ENCODE results near the gene CYB5RL.

Gene CYB5RL

GRCh38 chr1:54163051-54163450 is 36.8 kb downstream of the CYB5RL start:
- H3K9me3 ChIP-seq (ENCODE audit: insufficient read depth, low read length) = no peaks in the 10 kb centered on the region
- H3K36me3 ChIP-seq (replicated peaks; ENCODE audit: low read depth, low read length) = no peaks in the 10 kb centered on the region
- H3K27ac ChIP-seq (ENCODE audit: low read length) = no peak overlapping the region
- no peaks in the 10 kb centered on the region for H4K20me1 ChIP-seq (ENCODE audit: insufficient read depth, low read length)
- no peak overlapping the region for H3K4me3 ChIP-seq (ENCODE audit: low read length)
- TF ChIP-seq EZH2phosphoT487 (IDR thresholded peaks at IDR 0.05; ENCODE audit: low read depth) = no peak
- TF ChIP-seq, protein P1, sequence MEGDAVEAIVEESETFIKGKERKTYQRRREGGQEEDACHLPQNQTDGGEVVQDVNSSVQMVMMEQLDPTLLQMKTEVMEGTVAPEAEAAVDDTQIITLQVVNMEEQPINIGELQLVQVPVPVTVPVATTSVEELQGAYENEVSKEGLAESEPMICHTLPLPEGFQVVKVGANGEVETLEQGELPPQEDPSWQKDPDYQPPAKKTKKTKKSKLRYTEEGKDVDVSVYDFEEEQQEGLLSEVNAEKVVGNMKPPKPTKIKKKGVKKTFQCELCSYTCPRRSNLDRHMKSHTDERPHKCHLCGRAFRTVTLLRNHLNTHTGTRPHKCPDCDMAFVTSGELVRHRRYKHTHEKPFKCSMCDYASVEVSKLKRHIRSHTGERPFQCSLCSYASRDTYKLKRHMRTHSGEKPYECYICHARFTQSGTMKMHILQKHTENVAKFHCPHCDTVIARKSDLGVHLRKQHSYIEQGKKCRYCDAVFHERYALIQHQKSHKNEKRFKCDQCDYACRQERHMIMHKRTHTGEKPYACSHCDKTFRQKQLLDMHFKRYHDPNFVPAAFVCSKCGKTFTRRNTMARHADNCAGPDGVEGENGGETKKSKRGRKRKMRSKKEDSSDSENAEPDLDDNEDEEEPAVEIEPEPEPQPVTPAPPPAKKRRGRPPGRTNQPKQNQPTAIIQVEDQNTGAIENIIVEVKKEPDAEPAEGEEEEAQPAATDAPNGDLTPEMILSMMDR (IDR thresholded peaks at IDR 0.05; ENCODE audit: low read depth, low read length) = no peak
- H3K27me3 ChIP-seq (ENCODE audit: low read depth, low read length) = no peaks in the 10 kb centered on the region
- no peaks in the 10 kb centered on the region for H3K79me2 ChIP-seq (ENCODE audit: low read length)
- H3K9ac ChIP-seq (ENCODE audit: low read length) = no peak overlapping the region
- no peak overlapping the region for H2AFZ ChIP-seq (ENCODE audit: low read depth, low read length)
- H3K4me2 ChIP-seq (ENCODE audit: low read length) = no peak overlapping the region
- H3K4me1 ChIP-seq (ENCODE audit: low read length) = no peaks in the 10 kb centered on the region

DNA sequence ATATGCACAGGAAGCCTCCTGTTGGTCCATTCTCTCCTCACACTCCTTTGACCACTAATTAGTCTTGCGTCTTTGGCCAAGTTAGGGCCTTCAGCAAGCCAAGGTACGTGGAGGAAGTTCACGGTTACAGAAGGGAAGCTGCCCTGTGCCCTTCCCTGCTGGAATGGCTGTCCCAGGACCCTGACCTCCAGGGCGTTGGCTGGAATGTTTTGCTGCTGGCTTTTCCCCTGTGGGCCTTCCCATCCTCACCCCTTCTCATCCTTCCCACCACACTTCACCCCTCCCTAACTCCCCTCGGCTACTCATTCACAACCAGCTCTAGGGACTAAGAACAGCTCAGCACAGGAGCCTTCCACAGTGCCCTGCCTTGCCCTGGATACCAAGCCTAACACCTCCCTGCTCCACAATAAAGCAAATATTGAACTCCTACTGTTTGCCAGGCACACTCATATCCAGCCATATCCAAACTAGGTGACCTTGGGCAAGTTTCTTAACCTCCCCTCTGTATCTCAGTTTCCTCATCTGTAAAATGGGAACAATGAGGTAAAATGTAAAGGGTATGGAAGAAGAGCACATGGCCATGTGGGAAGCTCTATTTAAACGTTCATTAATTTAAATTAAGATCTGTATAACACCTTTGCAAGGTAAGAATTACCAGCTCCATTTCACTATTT is 38.2 kb downstream of the CYB5RL start:
- no peak overlapping the region for H3K4me2 ChIP-seq (ENCODE audit: low read length)
- no peak overlapping the region for H2AFZ ChIP-seq (ENCODE audit: low read depth, low read length)
- H3K9ac ChIP-seq (ENCODE audit: low read length) = no peak overlapping the region
- H4K20me1 ChIP-seq (ENCODE audit: insufficient read depth, low read length) = no peaks in the 10 kb centered on the region
- no peak overlapping the region for H3K27ac ChIP-seq (ENCODE audit: low read length)
- no peaks in the 10 kb centered on the region for H3K79me2 ChIP-seq (ENCODE audit: low read length)
- no peaks in the 10 kb centered on the region for H3K9me3 ChIP-seq (ENCODE audit: insufficient read depth, low read length)
- H3K27me3 ChIP-seq (ENCODE audit: low read depth, low read length) = no peaks in the 10 kb centered on the region
- TF ChIP-seq, protein P1 (IDR thresholded peaks at IDR 0.05; ENCODE audit: low read depth, low read length) = no peak
- no peak for TF ChIP-seq EZH2phosphoT487 (IDR thresholded peaks at IDR 0.05; ENCODE audit: low read depth)
- H3K4me3 ChIP-seq (ENCODE audit: low read length) = no peak overlapping the region
- no peaks in the 10 kb centered on the region for H3K36me3 ChIP-seq (replicated peaks; ENCODE audit: low read depth, low read length)
- no peaks in the 10 kb centered on the region for H3K4me1 ChIP-seq (ENCODE audit: low read length)

DNA sequence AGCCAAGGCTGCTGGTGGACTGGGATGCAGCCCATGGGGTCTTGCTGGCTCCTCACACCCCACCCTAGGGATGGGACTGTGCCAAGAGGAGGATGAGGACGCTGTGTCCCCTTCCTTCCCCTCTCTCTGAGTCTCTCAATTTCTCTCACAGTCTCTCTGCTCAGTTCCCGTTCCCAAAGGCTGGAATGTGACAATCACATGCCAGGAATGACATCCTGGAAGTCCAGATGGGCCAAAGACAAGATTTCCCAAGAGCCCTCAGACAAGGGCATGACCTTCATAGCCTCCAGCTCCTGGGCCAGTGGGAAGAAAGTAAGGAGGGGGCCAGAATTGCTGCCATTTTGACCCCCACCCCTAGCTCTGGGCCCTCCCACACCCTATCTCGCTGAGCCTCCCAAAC is 39.5 kb downstream of the CYB5RL start:
- no peak overlapping the region for H3K9ac ChIP-seq (ENCODE audit: low read length)
- H3K4me3 ChIP-seq (ENCODE audit: low read length) = no peak overlapping the region
- no peak overlapping the region for H2AFZ ChIP-seq (ENCODE audit: low read depth, low read length)
- no peaks in the 10 kb centered on the region for H3K9me3 ChIP-seq (ENCODE audit: insufficient read depth, low read length)
- H3K4me1 ChIP-seq (ENCODE audit: low read length) = no peaks in the 10 kb centered on the region
- H4K20me1 ChIP-seq (ENCODE audit: insufficient read depth, low read length) = no peaks in the 10 kb centered on the region
- H3K27me3 ChIP-seq (ENCODE audit: low read depth, low read length) = no peaks in the 10 kb centered on the region
- H3K79me2 ChIP-seq (ENCODE audit: low read length) = no peaks in the 10 kb centered on the region
- no peaks in the 10 kb centered on the region for H3K36me3 ChIP-seq (replicated peaks; ENCODE audit: low read depth, low read length)
- TF ChIP-seq, protein P1 (IDR thresholded peaks at IDR 0.05; ENCODE audit: low read depth, low read length) = no peak
- TF ChIP-seq EZH2phosphoT487 (IDR thresholded peaks at IDR 0.05; ENCODE audit: low read depth) = no peak
- no peak overlapping the region for H3K4me2 ChIP-seq (ENCODE audit: low read length)
- no peak overlapping the region for H3K27ac ChIP-seq (ENCODE audit: low read length)

DNA sequence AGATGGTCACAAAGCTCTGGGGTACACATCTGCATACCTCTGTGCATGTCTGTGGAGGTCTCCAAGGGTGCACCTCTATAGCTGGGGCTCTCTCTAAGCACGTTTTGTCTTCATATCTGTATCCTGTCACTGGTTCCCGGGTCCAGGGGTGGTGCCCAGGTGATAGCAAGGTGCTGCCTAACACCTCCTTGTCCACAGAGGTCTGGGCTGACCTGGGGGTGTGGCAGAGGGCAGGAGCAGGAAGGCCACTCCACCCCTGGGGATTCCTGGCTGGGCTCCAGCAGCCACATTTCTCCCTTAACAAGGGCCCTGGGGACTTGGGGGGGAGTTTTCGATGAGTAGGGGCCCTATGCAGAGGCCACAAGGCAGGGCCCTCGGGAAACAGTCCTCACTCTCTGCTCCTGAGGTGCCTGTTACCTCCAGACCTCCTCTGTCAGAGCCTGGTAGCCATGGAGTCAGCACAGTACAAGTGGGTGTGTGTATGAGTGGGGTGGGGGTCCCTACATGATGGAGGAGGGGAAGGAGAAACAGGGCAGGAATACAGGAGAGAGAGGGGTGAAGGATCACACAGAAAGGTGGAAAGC is 40.0 kb downstream of the CYB5RL start:
- no peak overlapping the region for H2AFZ ChIP-seq (ENCODE audit: low read depth, low read length)

More for the DNA sequence above, 40.0 kb downstream of the CYB5RL start:
- H3K9ac ChIP-seq (ENCODE audit: low read length) = no peak overlapping the region
- no peaks in the 10 kb centered on the region for H4K20me1 ChIP-seq (ENCODE audit: insufficient read depth, low read length)
- no peaks in the 10 kb centered on the region for H3K36me3 ChIP-seq (replicated peaks; ENCODE audit: low read depth, low read length)
- no peak overlapping the region for H3K4me2 ChIP-seq (ENCODE audit: low read length)
- H3K4me1 ChIP-seq (ENCODE audit: low read length) = no peaks in the 10 kb centered on the region
- TF ChIP-seq, protein P1 (IDR thresholded peaks at IDR 0.05; ENCODE audit: low read depth, low read length) = no peak
- TF ChIP-seq EZH2phosphoT487 (IDR thresholded peaks at IDR 0.05; ENCODE audit: low read depth) = no peak
- no peaks in the 10 kb centered on the region for H3K9me3 ChIP-seq (ENCODE audit: insufficient read depth, low read length)
- no peak overlapping the region for H3K4me3 ChIP-seq (ENCODE audit: low read length)
- H3K27me3 ChIP-seq (ENCODE audit: low read depth, low read length) = no peaks in the 10 kb centered on the region
- H3K27ac ChIP-seq (ENCODE audit: low read length) = no peak overlapping the region
- H3K79me2 ChIP-seq (ENCODE audit: low read length) = no peaks in the 10 kb centered on the region

Data from OCI-LY3 (cell line).